GM23338 (cell line): ENCODE results near the gene LPP. TPM values are rescaled to one million over a fixed set of nuclear protein-coding genes. Genes with fewer than 3 reads are reported as not detected.

Experiments used
- ATAC-seq: fragments of 200-7000 bp; cut with Tn5 transposase; 3 replicates; pipeline ENCODE4 v1.9.1; 2020
- DNase-seq: peaks from one replicate; pipeline ENCODE4 v3.0.0-alpha.2; 2015; ENCODE audit warnings: low spot score
- H2AFZ ChIP-seq: fragments of 200-600 bp; sonication (generic); 2 replicates; pipeline ENCODE4 v1.8.0; 2016; ENCODE audit warnings: antibody characterized with exemption, mild to moderate bottlenecking, moderate library complexity
- H3F3A ChIP-seq: fragments of 200-600 bp; sonication (generic); replicated peaks from 2 replicates; pipeline ENCODE4 v1.8.0; 2017; ENCODE audit warnings: antibody characterized with exemption, mixed run types, low read depth
- H3K27ac ChIP-seq: fragments of 200-600 bp; sonication (generic); 2 replicates; pipeline ENCODE4 v1.6.1; 2016; ENCODE audit warnings: low read depth
- H3K27me3 ChIP-seq: fragments of 200-600 bp; sonication (generic); 2 replicates; pipeline ENCODE4 v1.8.0; 2016; ENCODE audit warnings: mild to moderate bottlenecking, mixed run types, moderate library complexity; ENCODE audit not compliant: insufficient read depth
- H3K36me3 ChIP-seq: fragments of 200-600 bp; sonication (generic); 2 replicates; pipeline ENCODE4 v1.8.0; 2016; ENCODE audit warnings: mild to moderate bottlenecking; ENCODE audit not compliant: insufficient read depth
- H3K4me1 ChIP-seq: fragments of 200-600 bp; sonication (generic); 2 replicates; pipeline ENCODE4 v1.8.0; 2016; ENCODE audit warnings: mild to moderate bottlenecking, moderate library complexity; ENCODE audit not compliant: insufficient read depth
- H3K4me2 ChIP-seq: fragments of 200-600 bp; sonication (generic); 2 replicates; pipeline ENCODE4 v1.7.1; 2017; ENCODE audit warnings: mixed run types
- H3K4me3 ChIP-seq: fragments of 200-600 bp; sonication (generic); 2 replicates; pipeline ENCODE4 v1.6.1; 2016; ENCODE audit warnings: mixed run types
- H3K79me2 ChIP-seq: fragments of 200-600 bp; sonication (generic); replicated peaks from 2 replicates; pipeline ENCODE4 v1.8.0; 2017; ENCODE audit warnings: mild to moderate bottlenecking; ENCODE audit not compliant: insufficient read depth
- H3K9me2 ChIP-seq: fragments of 200-600 bp; sonication (generic); 2 replicates; pipeline ENCODE4 v1.8.0; 2017; ENCODE audit not compliant: insufficient read depth
- H4K20me1 ChIP-seq: fragments of 200-600 bp; sonication (generic); replicated peaks from 2 replicates; pipeline ENCODE4 v1.8.0; 2017; ENCODE audit warnings: mild to moderate bottlenecking; ENCODE audit not compliant: insufficient read depth
- H3K27ac Mint-ChIP-seq: 2 replicates; pipeline ENCODE4 v1.8.0; 2020; ENCODE audit warnings: inconsistent platforms, mild to moderate bottlenecking, moderate library complexity, mixed read lengths
- H3K27me3 Mint-ChIP-seq: 3 replicates; pipeline ENCODE4 v1.8.0; 2022; ENCODE audit warnings: low read depth, mild to moderate bottlenecking, moderate library complexity, mixed read lengths, inconsistent platforms; ENCODE audit not compliant: insufficient read depth, poor library complexity
- H3K36me3 Mint-ChIP-seq: 3 replicates; pipeline ENCODE4 v1.8.0; 2021; ENCODE audit warnings: low read depth, mild to moderate bottlenecking, inconsistent platforms, moderate library complexity, mixed read lengths
- H3K4me1 Mint-ChIP-seq: 3 replicates; pipeline ENCODE4 v1.8.0; 2020; ENCODE audit warnings: mild to moderate bottlenecking, inconsistent platforms, mixed read lengths
- H3K4me3 Mint-ChIP-seq: 3 replicates; pipeline ENCODE4 v1.8.0; 2021; ENCODE audit warnings: moderate library complexity, mild to moderate bottlenecking, inconsistent platforms, mixed read lengths
- H3K9me3 Mint-ChIP-seq: 3 replicates; pipeline ENCODE4 v1.8.0; 2020; ENCODE audit warnings: moderate library complexity, mild to moderate bottlenecking, inconsistent platforms, mixed read lengths
- CREB1 ChIP-seq: fragments of 250-450 bp; sonication (Bioruptor Pico); IDR thresholded peaks from 2 replicates; pipeline ENCODE4 v1.5.0; 2020; ENCODE audit warnings: low read depth, mild to moderate bottlenecking, moderate library complexity
- CTCF ChIP-seq, 2 experiments: fragments of 200-600 bp in 1 of 2; sonication (generic) in 1 of 2; conservative IDR thresholded peaks; 2 replicates each; pipeline versions ENCODE4 v1.5.1 to v1.6.1; 2016 to 2017; ENCODE audit warnings: antibody characterized with exemption in 2 of 2, low read depth in 2 of 2, mild to moderate bottlenecking in 2 of 2, moderate library complexity in 1 of 2
- JUNB ChIP-seq: IDR thresholded peaks from one replicate; pipeline ENCODE4 v1.6.1; 2016; ENCODE audit warnings: antibody characterized with exemption; ENCODE audit not compliant: unreplicated experiment
- NANOG ChIP-seq: IDR thresholded peaks from 2 replicates; pipeline ENCODE4 v1.6.1; 2016; ENCODE audit warnings: antibody characterized with exemption, borderline replicate concordance
- POLR2AphosphoS5 ChIP-seq: IDR thresholded peaks from 2 replicates; pipeline ENCODE4 v1.6.1; 2016; ENCODE audit warnings: antibody characterized with exemption, low read depth
- polyA plus RNA-seq: library from polyadenylated mRNA; unstranded; fragments of >200 nt; fragmentation: Nextera tagmentation; extraction: Ambion mirVana; gene quantifications from 2 replicates; pipeline ENCODE4 v1.2.1, GENCODE V29; 2016
- total RNA-seq: library from RNA; depleted of rRNA; stranded (reverse); fragments of >200 nt; shearing (Covaris generic); gene quantifications from 2 replicates; pipeline ENCODE4 v1.2.3, GENCODE V29; 2014
- TF ChIP-seq, protein P1 (sequence below): IDR thresholded peaks from one replicate; pipeline ENCODE4 v1.6.1; 2018; ENCODE audit warnings: antibody characterized with exemption; ENCODE audit not compliant: unreplicated experiment

Gene LPP
- total and polyA plus RNA-seq, 2 experiments from 2014 or later, result 23.0 to 35.2 TPM

- TF ChIP-seq CREB1 (CRISPR knock-in tag), result no peak
- TF ChIP-seq CTCF (conservative IDR thresholded peaks at IDR 0.05; ENCODE audit: low read depth in 2 of 2), result no peak
- TF ChIP-seq NANOG, result no peak
- TF ChIP-seq, protein P1, sequence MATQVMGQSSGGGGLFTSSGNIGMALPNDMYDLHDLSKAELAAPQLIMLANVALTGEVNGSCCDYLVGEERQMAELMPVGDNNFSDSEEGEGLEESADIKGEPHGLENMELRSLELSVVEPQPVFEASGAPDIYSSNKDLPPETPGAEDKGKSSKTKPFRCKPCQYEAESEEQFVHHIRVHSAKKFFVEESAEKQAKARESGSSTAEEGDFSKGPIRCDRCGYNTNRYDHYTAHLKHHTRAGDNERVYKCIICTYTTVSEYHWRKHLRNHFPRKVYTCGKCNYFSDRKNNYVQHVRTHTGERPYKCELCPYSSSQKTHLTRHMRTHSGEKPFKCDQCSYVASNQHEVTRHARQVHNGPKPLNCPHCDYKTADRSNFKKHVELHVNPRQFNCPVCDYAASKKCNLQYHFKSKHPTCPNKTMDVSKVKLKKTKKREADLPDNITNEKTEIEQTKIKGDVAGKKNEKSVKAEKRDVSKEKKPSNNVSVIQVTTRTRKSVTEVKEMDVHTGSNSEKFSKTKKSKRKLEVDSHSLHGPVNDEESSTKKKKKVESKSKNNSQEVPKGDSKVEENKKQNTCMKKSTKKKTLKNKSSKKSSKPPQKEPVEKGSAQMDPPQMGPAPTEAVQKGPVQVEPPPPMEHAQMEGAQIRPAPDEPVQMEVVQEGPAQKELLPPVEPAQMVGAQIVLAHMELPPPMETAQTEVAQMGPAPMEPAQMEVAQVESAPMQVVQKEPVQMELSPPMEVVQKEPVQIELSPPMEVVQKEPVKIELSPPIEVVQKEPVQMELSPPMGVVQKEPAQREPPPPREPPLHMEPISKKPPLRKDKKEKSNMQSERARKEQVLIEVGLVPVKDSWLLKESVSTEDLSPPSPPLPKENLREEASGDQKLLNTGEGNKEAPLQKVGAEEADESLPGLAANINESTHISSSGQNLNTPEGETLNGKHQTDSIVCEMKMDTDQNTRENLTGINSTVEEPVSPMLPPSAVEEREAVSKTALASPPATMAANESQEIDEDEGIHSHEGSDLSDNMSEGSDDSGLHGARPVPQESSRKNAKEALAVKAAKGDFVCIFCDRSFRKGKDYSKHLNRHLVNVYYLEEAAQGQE, result no peak
These were observed 191.3 kb downstream of the LPP start (continued) for GRCh38 chr3:188345223-188345622.

DNA sequence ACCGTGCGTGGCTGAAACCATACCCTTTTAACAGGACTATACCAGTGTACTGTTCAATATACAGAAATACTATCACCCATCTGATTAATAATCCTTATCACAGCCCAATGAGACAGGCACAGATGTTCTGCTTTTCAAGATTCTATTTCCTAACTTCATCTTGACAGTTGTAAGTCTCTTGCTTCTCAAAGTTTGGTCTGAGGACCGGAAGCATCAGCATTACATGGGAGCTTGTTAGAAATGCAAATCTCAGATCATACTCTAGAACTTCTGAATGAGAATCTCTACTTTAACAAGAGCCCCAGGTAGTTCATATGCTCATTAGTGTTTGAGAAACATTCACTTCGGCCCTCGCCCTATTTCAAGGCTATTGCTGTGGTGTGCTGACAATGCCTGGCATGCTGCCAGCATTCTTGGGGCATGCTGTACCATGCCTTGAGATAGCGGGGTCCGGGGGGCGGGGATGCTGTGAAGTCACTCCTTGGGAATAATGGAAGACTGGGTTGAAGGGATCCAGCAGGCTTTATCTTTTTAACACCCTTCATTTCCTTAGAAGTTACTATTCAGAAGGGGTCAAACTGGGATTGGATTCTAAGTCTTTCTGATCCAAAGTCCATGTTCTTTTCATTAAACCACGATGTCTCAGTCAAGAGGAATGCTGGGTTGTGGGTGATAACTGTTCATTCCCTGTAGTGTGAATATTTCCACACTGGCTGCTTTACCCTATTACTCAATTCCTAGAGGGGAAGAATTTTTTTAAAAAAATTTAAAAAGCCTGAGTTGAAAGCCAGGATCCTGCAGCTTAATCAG, 194.7 kb downstream of the LPP start:
- Mint-ChIP-seq H3K27me3 (no peaks in the 10 kb centered on the region), H3K9me3 (no peaks in the 10 kb centered on the region; the same call in 2 of the 3 replicates), H3K27ac (no peak overlapping the region; the same call in 1 of the 2 replicates), H3K4me1 (peaks cover 7% of the 10 kb centered on the region), H3K36me3 (no peaks in the 10 kb centered on the region), H3K4me3 (no peak overlapping the region)
- Histone ChIP-seq H3K9me2 (no peaks in the 10 kb centered on the region), H3K36me3 (no peaks in the 10 kb centered on the region), H3K27ac (no peak overlapping the region), H3K4me2 (no peak overlapping the region), H3K79me2 (no peaks in the 10 kb centered on the region), H2AFZ (no peak overlapping the region), H3K27me3 (no peaks in the 10 kb centered on the region), H4K20me1 (no peaks in the 10 kb centered on the region; the same call in 1 of the 2 replicates), H3F3A (no peaks in the 10 kb centered on the region), H3K4me1 (peaks cover 8% of the 10 kb centered on the region; the same call in 1 of the 2 replicates), H3K4me3 (no peak overlapping the region)
- ATAC-seq (no peak; the same call in 2 of the 3 replicates), DNase-seq (peak; percentile 7)
- TF ChIP-seq POLR2AphosphoS5 (no peak), JUNB (no peak), NANOG (no peak), CTCF (conservative IDR thresholded peaks at IDR 0.05; ENCODE audit: low read depth in 2 of 2) (no peak)
- TF ChIP-seq, protein P1, result no peak
